GM19193 (cell line): ENCODE results near the gene ADI1.

Source experiments
- POLR2A ChIP-seq: IDR thresholded peaks from 4 replicates; pipeline ENCODE4 v1.6.1; 2011; ENCODE audit not compliant: insufficient read depth, insufficient read length; ENCODE audit errors: extremely low read depth

The ADI1 gene

GRCh38 chr2:3490191-3491170 is 28.9 kb downstream of the ADI1 start:
- TF ChIP-seq POLR2A, result no peak

- TF ChIP-seq POLR2A, result no peak
Observed at GRCh38 chr2:3489764-3490115, 29.6 kb downstream of the ADI1 start.

- no peak for TF ChIP-seq POLR2A
Observed at GRCh38 chr2:3488855-3489763, 30.2 kb downstream of the ADI1 start.

- no peak for TF ChIP-seq POLR2A
Observed at GRCh38 chr2:3488061-3488531, 31.2 kb downstream of the ADI1 start.

- no peak for TF ChIP-seq POLR2A
Observed at GRCh38 chr2:3487432-3487831, 31.9 kb downstream of the ADI1 start.

- TF ChIP-seq POLR2A, result no peak
Observed at GRCh38 chr2:3487028-3487425, 32.3 kb downstream of the ADI1 start.

- TF ChIP-seq POLR2A, result no peak
Observed at GRCh38 chr2:3486047-3487027, 33.0 kb downstream of the ADI1 start.

GRCh38 chr2:3485166-3485565 is 34.2 kb downstream of the ADI1 start:
- TF ChIP-seq POLR2A, result no peak

- no peak for TF ChIP-seq POLR2A
Observed at GRCh38 chr2:3483986-3484960, 35.1 kb downstream of the ADI1 start.

GRCh38 chr2:3483227-3483985 is 35.9 kb downstream of the ADI1 start:
- no peak for TF ChIP-seq POLR2A

- no peak for TF ChIP-seq POLR2A
Observed at GRCh38 chr2:3482363-3482821, 36.9 kb downstream of the ADI1 start.

- TF ChIP-seq POLR2A, result no peak
Observed at GRCh38 chr2:3481736-3482362, 37.5 kb downstream of the ADI1 start.
